ENCODE data around the gene CPSF3.

The CPSF3 gene

DNA sequence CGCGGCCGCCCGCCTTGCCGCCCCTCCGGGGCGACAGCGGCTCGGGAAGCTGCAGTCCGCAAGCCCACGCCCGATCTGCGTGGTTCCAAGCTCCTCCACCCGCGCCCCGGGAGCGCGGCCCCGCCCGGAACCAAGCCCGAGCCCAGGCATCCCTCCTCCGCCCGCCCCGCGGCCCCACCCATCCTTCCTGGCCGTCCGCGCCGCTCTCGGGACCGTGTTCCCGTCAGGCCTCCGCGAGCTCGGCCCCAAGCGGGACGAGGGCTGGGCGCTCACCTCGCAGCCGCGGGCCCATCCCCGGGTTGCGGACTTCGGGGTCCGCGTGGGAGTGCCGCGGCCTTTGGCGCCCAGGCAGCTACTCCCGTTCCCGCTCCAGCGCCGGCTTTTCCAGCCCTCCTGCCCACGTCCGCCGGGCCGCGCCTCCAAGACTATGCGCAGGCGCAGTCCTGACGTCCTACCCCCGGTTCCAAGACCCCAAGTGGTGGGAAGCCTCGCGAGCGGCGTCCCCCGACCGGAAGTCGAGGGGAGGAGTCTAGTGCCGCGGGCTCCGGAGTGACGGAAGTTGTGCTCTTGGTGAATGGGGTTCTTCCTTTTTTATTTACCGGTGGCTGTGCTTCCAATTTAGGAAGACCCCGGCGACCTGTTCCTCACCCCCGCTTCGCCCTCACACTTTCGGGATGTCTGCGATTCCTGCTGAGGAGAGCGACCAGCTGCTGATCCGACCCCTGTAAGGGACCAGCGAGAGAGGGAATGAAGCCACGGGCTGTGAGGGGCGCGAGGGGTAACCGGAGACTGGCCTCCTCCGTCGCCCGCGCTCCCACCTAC, at the start of gene CPSF3, which contains the start of gene ITGB1BP1:
Gene CPSF3, plus strand, starts transcription at position 555 of the 822 bp plus-strand sequence. Its CDS starts 120 bp downstream, at position 675.
Gene ITGB1BP1, minus strand, starts transcription at position 429 of the 822 bp plus-strand sequence. CDS start 4,831 bp downstream, outside the sequence.
- DNase-seq (ENCODE audit: low spot score): peak; percentile 100

- no peak for DNase-seq (ENCODE audit: low spot score)
Observed at GRCh38 chr2:9374071-9374730, 49.3 kb upstream of the CPSF3 start.

- no peak for DNase-seq (ENCODE audit: low spot score)
Observed at GRCh38 chr2:9375857-9376428, 47.5 kb upstream of the CPSF3 start.

GRCh38 chr2:9377461-9378097, 45.9 kb upstream of the CPSF3 start:
- DNase-seq (ENCODE audit: low spot score): no peak

- DNase-seq (ENCODE audit: low spot score): peak; percentile 92
Observed at GRCh38 chr2:9378433-9379390, 44.7 kb upstream of the CPSF3 start.

DNA sequence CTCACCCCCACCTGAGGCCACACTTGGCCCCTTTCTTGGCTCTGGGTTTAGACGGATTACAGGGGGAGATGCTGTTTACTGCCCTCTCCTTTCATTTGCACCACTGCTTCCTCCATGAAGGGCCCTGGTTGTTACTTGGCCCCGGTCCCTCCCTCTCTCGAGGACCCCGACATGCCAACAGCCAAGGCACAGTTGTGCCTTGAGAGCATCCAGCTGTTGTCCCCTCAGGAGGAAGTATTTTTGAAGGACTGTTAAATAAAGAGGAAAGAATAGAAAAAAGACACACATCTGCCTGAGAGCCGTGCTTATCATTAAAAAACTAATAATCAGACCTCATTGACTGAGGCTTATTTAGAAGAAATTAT, 44.1 kb upstream of the CPSF3 start:
- DNase-seq (ENCODE audit: low spot score): no peak

DNA sequence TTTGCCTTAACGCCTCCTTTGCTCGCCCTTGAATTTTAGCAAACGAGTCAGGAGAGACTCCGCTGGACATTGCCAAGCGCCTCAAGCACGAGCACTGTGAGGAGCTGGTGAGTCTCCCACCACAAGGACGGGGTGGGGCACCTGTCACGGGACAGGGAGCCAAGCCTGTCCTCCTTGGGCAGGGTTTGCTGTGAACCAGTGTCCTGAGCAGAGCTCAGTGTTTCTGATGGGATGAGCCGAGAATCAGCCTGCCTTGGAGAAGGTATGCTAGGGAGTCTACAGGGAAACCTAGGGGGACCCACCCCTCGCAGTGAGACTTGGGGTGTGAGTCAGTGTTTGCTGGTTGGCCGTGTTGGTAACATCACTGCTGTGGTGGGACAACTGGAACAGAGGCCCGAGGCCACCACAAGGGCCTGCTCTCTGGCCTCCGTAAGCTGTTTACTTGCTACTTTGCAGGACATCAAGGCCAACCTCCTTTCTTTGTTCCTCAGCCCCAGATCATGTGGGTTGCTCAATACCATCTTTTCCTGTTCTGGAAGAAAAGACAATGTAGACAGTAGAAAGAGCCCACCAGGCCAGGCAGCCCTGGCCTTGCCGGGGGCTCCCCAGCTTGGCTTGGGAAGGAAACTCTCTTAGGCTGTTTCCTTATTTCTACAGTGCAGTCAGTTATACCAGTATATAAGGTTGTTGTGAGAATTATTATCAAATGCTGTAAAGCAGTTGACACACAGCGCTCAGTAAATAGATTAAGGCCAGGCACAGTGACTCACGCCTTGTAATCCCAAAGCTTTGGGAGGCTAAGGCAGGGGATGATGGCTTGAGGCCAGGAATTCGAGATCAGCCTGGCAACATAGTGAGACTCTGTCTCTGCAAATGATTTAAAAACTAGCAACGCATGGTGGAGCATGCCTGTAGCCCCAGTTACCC, 42.5 kb upstream of the CPSF3 start:
- peak; percentile 73 for DNase-seq (ENCODE audit: low spot score)

- DNase-seq (ENCODE audit: low spot score): no peak
Observed at GRCh38 chr2:9382604-9383235, 40.7 kb upstream of the CPSF3 start.

DNA sequence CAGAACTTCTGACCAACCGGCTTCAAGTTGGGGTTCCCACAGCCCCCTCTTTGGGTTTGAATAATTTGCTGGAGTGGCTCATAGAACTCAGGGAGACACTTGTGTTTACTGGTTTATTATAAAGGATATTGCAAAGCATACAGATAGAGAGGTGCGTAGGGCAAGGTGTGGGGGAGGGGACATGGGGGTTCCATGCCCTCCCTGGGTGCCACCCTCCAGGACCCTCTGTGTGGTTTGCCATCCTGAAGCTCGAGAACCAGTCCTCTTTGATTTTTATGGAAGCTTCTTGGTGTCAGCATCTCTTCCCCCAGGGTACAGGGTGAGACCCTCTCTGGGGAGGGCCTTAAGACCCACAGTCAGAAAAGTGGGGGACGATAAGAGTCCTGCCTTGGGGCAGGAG, 38.9 kb upstream of the CPSF3 start:
- DNase-seq (ENCODE audit: low spot score): no peak

- DNase-seq (ENCODE audit: low spot score): no peak
Observed at GRCh38 chr2:9385841-9386240, 37.6 kb upstream of the CPSF3 start.

- no peak for DNase-seq (ENCODE audit: low spot score)
Observed at GRCh38 chr2:9388199-9388681, 35.2 kb upstream of the CPSF3 start.

- DNase-seq (ENCODE audit: low spot score): no peak
Observed at GRCh38 chr2:9388950-9389911, 34.2 kb upstream of the CPSF3 start.

DNA sequence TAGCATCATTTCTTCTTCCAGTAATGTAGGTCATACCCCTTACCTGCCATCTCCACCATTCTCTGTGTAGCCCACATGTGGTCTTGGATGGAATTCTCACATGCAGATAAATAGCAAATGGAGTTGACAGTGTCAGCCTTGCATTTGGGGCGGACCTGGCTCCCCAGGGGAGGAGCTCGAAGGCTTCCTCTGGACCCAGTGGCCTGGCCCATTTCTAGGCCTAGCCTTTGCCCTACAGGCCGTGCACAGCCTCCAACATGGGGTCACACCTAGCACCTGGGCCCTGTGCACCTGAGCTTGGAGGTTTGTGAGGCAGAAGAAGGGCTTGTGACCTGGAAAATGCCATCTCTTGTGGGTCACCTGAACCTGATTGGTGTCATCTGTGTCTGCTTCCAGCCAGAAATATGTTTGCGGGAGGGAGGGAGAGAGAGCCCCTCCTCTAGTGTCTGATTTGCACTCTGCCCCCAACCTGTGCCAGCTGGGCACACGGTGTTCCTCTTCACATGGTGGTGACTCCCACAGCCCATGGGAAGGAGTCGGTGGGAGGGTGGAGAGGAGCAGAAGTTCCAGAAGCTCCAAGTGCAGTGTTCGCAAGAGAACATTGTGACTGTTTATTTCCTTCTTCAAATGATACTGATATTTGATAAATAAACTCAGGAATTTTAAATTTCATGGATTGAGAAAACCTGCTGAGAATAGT, 33.2 kb upstream of the CPSF3 start:
- no peak for DNase-seq (ENCODE audit: low spot score)

DNA sequence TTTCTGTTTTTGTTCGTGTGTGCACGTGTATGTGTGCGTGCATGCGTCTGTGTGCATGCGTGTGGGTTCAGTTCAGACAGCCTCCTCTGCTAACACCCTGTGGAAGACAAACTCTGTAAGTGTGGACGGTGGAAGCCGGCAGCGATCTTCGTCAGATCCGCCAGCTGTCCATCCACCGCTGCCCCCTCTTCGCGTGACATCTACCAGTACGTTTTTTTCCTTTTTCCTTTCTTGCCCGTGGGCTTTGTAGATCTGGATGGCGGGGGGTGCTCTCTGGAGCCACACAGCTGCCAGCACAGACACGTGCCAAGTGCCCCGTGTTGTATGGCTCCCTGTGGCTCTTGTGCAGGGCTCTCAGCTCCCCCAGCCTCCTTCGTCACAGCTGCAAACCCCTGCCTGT, 32.5 kb upstream of the CPSF3 start:
- DNase-seq (ENCODE audit: low spot score): no peak

DNA sequence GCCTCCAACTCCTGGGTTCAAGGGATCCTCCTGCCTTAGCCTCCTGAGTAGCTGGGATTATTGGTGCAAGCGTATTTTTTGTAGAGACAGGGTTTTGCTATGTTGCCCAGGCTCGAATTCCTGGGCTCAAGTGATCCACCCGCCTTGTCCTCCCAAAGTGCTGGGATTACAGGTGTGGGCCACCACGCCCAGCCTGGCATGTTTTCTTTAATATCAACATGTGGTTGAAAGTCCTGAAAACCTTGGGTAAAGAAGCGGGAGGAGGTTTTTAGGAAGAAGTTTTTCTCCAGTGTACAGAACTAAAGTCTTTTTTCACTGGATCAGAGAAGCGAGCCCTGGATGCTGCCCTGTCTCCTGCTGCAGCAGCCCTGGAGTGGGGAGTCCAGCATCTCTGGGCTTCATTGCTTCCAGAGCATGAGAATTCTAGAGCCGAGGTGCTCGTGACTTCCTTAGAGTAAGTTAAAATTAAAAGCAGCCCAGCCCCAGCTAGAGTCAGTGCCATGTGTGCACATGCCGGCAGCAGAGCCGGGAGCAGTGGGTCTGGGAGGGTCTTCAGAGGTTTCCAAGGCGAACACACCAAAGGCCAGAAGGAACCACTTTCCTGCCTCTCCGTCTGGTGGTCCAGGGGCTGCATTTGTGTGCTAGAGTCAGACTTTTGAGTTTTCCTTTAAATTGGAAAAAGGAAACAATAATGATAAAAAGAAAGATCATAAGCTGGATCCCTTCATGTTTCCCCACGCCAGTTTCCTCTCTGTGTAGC, 31.3 kb upstream of the CPSF3 start:
- DNase-seq (ENCODE audit: low spot score): no peak

DNA sequence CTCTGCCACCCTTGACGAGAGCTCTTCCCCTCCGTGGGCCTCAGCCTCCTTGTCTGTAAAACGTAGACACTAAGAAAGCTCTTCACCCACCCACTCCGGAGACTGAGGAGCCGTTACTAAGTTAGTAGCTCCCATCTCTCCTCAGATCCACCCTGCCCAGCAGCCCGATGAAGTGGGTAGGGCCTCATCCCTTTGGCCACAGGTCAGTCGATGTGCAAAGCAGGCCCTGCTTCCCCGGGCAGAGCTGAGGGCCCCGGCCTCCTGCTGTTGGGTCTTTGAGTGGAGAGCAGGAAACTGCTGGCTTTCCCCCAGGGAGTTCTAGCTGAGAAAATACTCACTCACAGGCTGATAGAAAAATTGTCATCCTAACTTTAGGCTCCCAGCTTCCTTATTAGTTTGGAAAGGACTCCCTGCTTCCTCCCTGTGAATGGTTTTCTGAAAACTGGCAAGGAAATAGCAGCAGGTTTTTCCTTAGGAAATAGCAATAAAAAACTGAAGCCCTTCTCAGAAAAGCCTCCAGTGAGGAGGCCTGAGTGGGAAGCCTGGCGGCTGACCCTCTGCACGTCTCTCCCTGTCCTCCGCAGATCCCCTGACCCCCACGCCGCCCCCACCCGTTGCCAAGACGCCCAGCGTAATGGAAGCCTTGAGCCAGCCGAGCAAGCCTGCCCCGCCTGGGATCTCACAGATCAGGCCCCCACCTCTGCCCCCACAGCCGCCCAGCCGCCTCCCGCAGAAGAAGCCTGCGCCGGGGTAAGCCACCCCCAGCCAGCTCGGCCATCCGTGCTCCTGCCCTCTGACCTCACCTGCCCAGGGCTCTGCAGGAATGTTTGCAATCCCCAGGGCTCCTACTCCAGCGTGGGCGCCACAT, 30.3 kb upstream of the CPSF3 start:
- DNase-seq (ENCODE audit: low spot score): no peak
